GM19351 (cell line): Measurements from ENCODE around the gene NSUN3.

Experiments
- ATAC-seq: cut with Tn5 transposase; IDR thresholded peaks from one replicate; pipeline ENCODE4 v1.9.1; 2021; ENCODE audit warnings: mild to moderate bottlenecking, moderate library complexity; ENCODE audit not compliant: unreplicated experiment

NSUN3 gene

GRCh38 chr3:94117729-94118128 lies 54.9 kb downstream of the NSUN3 start:
- ATAC-seq, result no peak

GRCh38 chr3:94118390-94118789 lies 55.5 kb downstream of the NSUN3 start:
- no peak for ATAC-seq

- ATAC-seq, result no peak
These were observed 58.3 kb downstream of the NSUN3 start for GRCh38 chr3:94121161-94121560.

GRCh38 chr3:94127115-94127514 lies 64.3 kb downstream of the NSUN3 start:
- ATAC-seq, result no peak

- peak; percentile 40 for ATAC-seq
These were observed 67.8 kb downstream of the NSUN3 start for GRCh38 chr3:94130690-94131089.

DNA sequence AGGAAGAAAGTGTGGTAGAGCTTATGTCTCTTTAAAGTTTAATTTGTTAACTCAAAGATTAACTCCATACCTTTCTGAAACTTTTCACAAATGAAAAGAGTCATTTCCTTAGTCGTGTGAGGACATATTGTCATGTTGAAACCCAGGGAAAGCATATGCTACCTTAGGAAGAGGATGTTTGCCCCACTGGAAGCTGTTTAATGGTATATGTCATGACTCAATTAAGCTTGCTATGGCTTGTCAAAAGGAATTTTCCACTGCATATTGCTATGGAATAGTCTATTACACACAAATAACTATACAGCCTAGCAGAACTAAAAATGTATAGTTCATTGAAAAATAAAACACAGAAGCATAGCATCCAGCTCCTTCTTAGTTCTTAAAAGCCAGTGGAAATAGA lies 69.9 kb downstream of the NSUN3 start:
- ATAC-seq, result no peak

- no peak for ATAC-seq
These were observed 73.3 kb downstream of the NSUN3 start for GRCh38 chr3:94136133-94136532.

DNA sequence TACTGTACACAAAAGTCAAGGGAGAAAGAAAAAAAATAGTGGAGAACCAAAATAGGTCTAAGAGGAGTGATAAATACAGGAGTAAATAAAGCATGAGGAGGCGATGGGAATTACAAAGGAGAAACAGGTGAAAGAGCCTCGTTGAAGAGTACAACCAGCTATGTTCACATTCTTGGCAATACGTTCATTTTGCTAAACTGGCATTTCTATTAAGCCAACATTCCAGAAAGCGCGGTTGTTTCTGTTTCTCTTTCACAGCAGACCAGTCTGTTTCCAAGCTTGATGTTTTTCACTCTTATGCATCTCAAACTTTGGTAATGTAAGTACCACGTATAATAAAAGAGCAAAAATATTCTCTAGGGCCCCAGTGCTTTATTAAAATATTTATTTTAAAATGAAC lies 74.5 kb downstream of the NSUN3 start:
- no peak for ATAC-seq

DNA sequence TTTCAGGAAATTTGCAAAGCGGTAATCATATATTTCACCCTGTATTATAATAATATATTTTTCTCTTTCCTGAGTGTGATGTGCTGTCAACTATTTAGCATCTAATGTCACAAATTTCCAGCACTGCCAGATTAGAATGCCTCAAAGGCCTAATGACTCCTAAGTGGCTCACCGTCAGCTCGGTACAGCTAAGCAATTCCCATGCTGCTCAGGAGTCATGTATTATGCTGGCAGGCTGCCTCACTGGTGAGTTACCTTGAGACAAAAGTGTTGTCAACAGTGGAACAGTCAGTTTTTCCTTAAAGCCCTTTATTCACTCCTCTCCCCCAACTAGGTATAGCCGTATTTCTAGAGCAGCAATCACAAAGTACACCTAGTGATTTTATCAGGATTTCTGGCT lies 83.6 kb downstream of the NSUN3 start:
- no peak for ATAC-seq

DNA sequence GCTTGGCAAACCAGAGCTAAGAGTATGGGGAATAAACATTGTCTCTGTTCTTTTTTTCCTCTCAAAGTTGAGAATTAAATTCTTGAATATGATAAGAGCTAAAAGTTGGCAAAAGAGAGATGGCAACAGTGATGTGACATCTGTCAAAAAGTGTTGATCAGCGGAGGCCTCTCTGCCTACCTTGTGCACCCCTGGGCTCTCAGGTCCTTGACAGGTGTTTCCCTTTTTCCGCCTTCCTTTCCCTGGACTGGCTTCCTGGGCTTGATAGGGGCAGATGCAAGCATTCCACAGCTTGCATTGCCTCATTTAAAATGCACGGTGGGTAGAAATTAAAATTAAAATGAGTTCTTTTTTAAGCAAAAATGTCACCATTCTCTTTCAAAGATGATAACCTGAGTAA lies 84.2 kb downstream of the NSUN3 start:
- no peak for ATAC-seq

- ATAC-seq, result no peak
These were observed 87.3 kb downstream of the NSUN3 start for GRCh38 chr3:94150113-94150512.

- no peak for ATAC-seq
These were observed 93.8 kb downstream of the NSUN3 start for GRCh38 chr3:94156626-94157025.

DNA sequence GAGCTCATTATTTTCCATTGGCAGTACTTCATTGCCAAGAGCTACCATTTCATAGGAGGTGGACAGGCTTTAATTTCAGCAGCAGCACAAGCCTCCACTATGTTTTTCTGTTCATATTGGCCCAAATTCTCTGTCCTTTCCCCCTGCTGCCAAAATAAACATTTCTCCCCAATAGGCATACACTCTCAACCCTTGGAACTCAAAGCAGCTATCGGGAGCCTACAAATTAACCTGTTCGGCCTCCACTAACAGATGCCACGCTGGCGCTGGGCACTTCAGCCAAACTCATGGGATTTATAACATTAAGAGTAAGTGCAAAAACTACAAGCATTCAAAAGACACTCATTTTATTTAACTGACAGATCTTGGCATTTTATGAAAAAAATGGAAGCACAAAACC lies 95.7 kb downstream of the NSUN3 start:
- no peak for ATAC-seq

DNA sequence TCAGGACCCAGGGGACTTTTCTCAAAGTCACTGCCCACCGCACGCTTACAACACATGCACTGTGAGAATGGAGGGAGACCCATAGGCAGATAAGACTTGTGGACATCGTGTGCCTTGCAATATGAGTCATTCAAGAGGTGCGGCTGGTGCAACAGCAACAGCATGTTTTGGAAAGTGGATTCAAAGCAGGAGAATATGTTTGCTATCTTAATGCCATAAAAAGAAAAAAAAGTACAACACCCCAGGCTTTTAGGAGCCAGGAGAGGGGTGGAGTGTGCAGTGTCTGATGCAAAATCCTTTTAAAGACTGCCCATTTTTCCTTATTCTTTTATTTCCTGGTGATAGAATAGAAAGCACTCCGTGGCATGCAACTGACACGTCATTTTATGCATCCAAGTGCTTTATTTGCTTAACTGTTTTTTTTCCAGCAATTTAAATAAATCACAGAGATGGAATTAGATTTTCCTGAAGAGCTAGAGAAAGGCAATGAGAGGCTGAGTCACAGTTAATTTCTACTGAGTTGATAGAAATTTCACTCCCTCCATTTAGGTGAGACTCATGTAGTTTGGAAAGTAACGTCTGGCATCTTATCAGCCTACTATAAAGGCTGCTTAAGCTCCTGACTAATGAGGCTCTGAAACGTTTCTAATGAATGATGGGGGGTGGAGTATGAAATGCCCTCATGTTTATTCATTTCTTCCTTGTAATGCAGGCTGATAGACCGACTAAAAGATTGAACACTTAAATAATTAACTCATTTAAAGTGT lies 96.4 kb downstream of the NSUN3 start:
- ATAC-seq, result no peak

DNA sequence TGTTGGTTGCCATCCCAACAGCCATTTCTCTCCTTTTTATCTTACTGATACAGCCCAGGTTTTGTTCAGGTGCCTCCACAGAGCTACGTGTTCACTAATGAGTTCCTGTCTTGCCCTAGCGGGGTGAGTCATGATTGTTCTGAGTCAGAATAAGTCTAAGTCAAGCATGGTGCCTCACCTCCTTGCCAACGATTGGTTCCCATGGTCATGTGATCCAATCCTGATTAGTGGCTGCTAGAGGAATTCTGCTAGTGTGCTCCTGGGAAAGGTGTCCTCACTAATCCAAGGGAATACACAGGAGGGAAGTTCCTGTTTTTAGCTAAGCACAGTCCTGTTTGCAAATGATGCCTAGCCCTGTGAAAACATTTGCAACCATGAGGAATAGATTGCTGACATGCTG lies 99.8 kb downstream of the NSUN3 start:
- peak; percentile 72 for ATAC-seq

DNA sequence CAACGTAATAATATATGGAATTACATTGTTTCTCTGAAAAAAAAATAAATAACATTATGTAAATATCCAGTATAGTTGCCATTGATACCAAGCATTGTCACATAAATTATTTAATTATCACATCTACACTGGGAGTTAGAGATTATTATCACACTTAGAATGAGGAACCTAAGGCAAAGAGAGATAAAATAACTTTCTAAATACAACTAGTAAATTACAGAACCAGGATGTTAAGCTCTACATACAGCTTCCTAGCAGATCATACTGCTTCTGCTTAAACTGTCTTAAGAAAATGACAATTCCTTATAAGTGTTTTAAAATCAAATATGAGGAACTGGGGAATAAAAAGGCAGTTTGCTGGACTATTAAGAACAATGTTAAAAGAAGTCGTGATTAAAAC lies 104.5 kb downstream of the NSUN3 start:
- no peak for ATAC-seq

GRCh38 chr3:94167796-94168195 lies 104.9 kb downstream of the NSUN3 start:
- ATAC-seq, result no peak

GRCh38 chr3:94171954-94172353 lies 109.1 kb downstream of the NSUN3 start:
- no peak for ATAC-seq

DNA sequence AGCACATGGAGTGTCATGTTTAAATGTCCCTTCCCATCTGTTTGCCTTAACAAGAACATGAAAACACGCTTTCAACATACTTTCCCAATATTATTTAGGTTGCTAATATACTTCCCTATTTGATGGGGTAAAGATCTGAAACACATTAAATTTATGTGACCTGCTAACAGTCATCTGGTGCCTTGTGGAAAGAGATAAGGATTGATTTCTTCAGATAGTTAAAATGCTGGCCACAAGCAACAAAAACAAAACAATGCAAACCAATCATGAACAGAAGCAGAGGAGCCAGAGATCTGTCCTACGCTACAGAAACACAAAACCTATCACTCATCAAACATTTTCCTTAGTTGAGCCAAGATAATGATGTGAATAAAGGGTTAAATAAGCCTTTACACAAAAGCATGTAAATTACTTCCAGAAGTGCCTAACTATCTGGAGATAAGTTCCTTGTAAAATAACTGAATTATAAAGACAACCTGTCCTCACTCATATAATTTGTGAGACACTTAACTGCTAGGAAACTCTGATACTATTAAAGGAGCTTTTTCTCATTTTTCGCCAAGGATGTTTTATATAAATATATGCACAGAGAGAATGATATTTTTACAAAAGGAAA lies 109.9 kb downstream of the NSUN3 start:
- no peak for ATAC-seq

- ATAC-seq, result no peak
These were observed 111.0 kb downstream of the NSUN3 start for GRCh38 chr3:94173673-94174434.

DNA sequence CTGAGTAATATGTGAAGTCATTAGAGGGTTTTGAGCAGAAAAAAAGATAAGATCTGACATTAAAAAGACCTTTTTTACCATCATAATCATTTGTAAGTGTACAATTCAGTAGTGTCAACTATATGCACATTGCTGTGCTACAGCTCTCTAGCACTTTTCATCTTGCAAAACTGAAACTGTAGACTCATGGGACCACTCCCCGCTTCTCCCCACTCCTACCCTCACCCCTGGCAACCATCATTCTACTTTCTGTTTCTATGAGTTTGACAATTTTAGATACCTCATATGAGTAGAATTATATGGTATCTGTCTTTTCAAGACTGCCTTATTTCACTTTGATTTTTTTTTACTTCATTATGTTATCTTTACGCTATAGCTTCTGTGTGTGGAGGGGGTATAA lies 112.8 kb downstream of the NSUN3 start:
- ATAC-seq, result no peak
